Lower leg skin (tissue), 3 donors: ENCODE data around the gene POLR1C.

Experiments
- CTCF ChIP-seq, 3 donors: fragments of 450-650 bp; IDR thresholded peaks; one replicate each; pipeline ENCODE4 v1.5.1; 2016; ENCODE audit warnings: antibody characterized with exemption in 3 of 3, mild to moderate bottlenecking in 3 of 3, moderate library complexity in 2 of 3
- POLR2A ChIP-seq, 2 donors: fragments of 450-650 bp; IDR thresholded peaks; one replicate each; pipeline ENCODE4 v1.6.1; 2016 to 2017; ENCODE audit warnings: antibody characterized with exemption in 2 of 2, mild to moderate bottlenecking in 1 of 2, moderate library complexity in 1 of 2

- TF ChIP-seq CTCF (IDR thresholded peaks at IDR 0.05) = no peak
- TF ChIP-seq POLR2A (IDR thresholded peaks at IDR 0.05) = no peak
Observed at GRCh38 chr6:43476746-43477145, 40.1 kb upstream of the POLR1C start.
